Measurements from ENCODE around the gene SPATA19.
"Not testable (repeated sequence)": the region's sequence is repeated elsewhere in the genome, so short reads cannot be mapped to it uniquely, and the experiment has no call there.

SPATA19 gene, protein sequence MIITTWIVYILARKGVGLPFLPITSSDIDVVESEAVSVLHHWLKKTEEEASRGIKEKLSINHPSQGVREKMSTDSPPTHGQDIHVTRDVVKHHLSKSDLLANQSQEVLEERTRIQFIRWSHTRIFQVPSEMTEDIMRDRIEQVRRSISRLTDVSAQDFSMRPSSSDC

GRCh38 chr11:133845413-133845812 lies at the start of gene SPATA19:
TSS of gene SPATA19 (minus strand) at chr11:133845513. CDS start at chr11:133845446, 67 bp downstream.
- DNase-seq = no peak

DNA sequence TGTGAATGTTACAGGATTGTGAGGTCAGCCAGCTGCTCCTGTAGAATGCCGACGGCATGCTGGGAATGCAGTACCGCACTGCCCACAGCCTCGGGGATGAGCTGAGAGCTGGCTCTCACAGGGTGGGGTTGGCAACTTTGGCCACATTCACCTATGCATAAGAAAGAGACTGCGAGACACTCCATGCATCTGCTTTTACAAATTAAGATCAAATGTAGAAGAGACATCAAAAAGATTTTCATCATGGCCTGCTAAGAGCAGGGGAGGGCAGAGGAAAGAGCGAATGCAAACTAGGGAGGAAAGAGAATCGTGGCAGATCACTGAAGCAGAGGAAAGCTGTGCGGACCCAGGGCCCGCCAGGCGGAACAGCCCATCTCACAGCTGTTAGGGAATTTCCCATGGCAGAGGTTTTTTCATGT lies 49.8 kb upstream of the SPATA19 start:
- no peak for DNase-seq

DNA sequence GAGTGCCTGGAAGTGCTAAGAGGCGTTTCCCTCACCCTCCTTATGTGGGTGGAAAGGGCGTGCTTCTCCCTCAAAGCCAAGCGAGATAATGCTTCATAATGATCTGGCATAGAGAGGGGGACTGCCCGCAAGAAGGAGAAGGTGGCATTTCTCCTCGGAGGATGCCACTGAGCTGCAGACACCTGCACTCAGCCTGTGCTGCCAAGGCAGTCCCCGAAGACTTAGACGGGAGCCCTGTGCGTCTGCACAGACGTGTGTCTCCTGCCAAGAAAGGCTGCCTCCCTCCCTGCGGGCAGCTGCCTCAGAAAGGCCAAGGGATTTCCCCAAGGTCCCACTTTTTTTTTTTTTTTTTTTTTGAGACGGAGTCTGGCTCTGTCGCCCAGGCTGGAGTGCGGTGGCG lies 48.1 kb upstream of the SPATA19 start:
- DNase-seq = no peak

DNA sequence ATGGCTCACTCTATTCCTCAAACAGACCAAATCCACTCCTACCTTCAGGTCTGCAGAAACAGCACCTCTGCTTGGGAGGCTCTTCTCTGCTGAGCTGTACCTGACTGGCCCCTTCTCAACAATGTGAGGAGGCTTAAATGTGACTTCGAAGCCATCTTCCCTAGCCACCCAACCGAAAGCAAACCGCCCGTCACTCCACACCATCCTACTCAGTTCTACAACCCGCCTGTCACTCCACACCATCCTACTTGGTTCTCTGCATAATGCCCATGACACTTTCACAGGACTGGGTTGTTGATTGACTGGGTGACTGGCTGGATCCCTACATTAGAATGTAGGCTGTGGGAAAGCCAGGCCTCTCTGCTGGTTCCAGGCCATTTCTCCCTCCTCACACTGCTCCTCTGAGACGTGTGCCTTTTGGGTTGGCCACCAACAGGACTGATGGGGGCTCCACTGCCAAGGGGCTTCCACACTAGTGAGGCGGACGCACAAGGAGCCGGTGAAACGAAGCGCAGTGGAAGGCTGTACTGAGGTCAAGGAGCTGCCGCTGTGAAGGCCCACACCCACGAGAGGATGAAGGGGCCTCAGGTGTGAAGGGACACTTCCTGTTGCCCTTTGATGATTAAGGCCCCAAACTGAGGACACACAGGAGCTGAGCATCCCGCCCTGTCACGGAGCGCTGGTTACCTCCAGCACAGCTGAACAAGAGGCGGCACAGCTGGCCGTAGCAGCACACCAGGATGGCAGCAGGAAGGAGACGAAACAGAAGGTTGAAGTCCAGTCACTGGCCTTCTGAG lies 47.5 kb upstream of the SPATA19 start:
- no peak for DNase-seq

DNA sequence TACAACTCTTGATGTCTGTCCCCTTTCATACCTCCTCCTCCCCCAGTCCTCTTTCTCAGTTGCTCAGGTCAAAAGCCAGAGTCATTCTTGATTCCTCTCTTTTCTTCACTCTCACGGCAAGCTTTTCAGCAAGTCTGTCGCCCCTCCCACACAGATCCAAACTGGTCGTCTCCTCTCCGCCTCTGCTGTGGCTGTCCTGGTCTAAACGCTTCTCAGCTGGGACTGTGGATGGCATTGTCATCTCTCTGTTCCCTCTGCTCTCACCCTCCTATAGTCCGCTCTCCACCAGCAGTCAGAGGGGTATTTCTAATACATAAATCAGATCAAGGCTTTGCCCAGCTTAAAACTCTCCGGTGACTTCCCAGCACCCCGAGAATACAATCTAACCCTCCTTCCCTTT lies 46.8 kb upstream of the SPATA19 start:
- no peak for DNase-seq

DNA sequence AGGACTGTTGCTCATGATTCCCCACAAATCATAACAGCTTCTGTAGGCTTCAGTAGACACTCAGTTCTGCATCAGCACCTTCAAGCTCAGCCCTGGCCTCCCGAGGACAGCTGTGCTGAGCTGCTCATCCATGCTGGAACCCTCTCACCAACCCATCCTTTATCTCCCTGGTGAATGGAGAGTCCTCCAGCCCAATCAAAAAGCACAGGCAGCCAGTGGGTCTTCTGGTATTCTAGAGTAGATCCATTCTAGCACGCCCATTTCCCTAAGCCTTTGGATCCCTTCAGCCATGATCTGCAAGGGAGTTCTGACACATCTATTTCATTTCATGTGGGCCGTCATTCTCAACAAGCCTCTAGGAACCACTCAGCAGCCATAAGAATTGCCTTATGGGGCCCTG lies 44.6 kb upstream of the SPATA19 start:
- DNase-seq = no peak

DNA sequence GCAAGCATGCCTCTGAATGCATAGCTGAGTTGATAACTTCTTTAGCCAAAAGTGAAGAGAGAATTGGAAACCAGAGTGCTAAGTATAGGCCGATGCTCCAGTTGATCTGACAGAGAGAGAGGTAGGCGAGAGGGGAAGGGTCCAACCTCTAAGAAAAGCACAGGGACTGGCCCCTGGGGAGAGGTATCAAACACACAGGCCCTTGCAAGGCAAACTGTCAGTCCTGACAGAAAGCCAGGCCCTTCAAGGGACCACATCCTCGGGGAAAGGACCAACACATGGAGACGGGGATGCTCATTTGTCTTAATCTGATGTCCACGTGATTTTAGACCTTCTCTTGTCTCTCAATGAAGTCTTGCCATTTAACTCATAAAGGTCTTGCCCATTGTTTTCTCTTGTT lies 43.9 kb upstream of the SPATA19 start:
- no peak for DNase-seq

DNA sequence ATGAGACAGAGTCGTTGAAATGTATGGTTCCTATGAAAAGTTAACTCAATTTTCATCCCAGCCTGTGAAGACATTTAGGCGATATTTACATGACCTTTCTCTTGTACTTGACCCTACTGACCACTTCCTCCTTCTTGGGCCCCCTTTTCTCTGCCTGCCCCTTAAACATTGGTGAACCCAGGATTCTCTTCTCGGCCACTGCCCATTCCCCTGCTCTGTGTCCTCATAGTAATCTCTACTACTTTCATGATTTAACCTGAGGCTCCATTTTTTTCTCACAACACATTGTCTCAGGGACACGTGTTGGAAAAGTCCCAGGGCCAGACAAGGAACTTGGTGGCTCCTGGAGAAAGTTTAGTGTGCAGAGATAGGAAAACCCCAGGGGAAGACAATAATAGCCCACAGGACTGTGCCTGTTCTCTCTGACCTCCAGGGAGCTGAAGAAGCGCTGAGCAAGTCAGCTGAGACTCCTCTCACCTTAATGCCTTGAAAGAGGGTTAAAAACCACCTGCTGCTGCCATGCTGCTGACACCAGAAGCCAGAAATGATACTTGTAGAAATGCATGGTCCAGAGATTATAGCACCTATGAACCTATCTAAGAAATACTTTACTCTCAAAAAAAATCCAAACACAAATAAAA lies 42.5 kb upstream of the SPATA19 start:
- DNase-seq = no peak

DNA sequence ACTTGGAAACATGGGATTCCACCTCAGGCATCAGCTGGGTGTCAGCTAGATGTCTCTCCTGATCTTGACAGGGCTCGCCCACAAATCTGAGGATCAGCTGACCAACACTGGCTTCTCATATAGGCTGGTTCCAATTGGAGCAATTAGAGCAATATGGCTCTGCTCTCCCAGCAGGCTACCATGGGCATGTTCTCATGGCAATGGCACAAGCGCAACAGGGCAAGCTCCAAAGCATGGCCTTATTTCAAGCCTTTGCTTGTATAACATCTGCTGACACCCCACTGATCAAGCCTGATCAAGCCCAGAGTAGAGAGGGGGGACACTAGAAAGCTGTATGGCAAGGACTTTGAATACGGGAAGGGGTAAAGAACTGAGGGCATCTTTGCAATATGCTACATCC lies 40.7 kb upstream of the SPATA19 start:
- DNase-seq = no peak

DNA sequence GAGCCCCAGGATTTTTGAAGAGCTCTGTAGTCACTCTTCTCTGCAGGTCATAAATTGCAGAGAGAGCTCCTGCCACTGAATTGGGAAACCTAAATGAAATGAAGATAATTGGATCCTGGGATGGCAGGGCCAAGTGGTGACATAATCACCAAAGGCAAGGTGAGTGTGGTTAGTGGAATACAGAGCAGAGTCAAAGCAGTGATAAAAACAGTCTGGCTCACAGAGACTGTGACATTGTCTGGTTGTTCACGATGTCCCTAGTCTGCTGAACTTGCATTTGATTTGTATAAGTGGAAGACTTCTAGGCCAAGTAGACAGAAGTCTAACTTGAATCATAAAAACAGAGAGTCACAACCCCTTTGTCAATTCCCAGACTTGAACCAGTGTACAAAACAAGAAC lies 26.8 kb upstream of the SPATA19 start:
- no peak for DNase-seq

GRCh38 chr11:133867456-133867855 lies 22.1 kb upstream of the SPATA19 start:
- DNase-seq = no peak

- DNase-seq = no peak
These were observed 20.2 kb upstream of the SPATA19 start for GRCh38 chr11:133865466-133865865.

- no peak for DNase-seq
These were observed 19.4 kb upstream of the SPATA19 start for GRCh38 chr11:133864756-133865155.

- DNase-seq = no peak
These were observed 14.8 kb upstream of the SPATA19 start for GRCh38 chr11:133860151-133860550.

DNA sequence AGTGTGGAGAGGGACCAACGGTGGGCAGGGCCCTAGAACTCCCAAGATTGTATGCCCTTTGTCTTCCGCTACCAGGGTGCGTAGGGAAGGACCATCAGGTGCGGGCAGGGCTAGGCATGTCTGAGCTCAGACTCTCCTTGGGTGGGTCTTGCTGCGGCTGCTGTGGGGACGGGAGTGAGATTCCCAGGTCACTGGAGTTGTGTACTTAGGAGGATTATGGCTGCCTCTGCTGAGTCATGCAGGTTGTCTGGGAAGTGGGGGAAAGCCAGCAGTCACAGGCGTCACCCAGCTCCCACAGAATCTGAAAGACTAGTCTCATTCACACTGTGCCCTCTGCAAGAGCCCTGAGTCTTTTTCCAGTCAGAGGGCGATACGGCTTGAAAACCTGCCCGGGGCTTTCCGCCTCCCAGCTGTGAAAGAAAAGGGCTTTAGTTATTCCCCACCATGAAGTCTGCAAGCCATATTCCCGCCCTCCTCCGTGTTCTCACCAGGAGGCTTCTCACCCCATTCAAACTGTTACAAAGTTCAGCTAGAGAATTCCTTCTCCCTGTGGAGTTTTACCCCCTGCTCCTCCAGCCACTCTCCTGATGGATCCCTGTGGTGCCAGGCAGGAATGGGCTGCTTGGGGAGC lies 9.1 kb upstream of the SPATA19 start:
- not testable (repeated sequence) for DNase-seq

DNA sequence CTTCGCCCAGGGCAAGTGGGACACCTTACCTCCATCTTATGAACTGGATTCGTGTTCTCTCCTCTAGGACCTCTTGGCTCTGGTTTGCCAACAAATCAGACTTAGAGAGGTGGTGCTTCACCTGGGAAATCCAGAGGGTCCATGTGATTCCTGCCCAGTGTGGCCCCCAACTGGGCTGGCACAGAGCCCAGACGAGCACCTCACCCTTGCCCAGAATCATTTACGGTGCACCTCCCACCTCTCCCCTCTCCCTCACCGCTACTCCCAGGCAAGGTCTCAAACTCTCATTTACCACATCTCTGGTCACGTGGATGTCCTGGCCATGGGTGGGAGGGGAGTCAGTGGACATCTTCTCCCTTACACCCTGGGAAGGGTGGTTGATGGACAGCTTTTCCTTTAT lies 1.1 kb downstream of the SPATA19 start:
- DNase-seq = no peak

GRCh38 chr11:133843454-133843987 lies 1.8 kb downstream of the SPATA19 start:
- no peak for DNase-seq

DNA sequence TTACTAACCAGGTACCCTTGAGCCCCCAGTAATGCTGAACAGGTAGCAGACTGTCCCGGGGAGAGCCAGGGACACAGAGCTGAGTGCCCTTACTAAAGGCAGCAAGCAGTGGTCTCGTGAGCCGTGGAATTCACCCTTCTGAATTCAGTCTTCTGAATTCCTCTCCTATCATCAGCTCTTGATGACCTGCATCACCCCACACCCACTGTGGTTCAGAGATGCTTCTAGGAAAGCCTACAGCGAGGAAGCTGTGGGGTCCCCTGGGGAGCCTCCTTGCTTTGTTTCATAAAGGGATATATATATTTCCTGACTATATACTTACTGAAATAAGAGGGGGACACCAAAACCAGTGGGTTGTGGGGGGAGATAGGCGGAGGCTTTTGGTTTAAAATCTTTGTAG lies 2.6 kb downstream of the SPATA19 start:
- DNase-seq = no peak

DNA sequence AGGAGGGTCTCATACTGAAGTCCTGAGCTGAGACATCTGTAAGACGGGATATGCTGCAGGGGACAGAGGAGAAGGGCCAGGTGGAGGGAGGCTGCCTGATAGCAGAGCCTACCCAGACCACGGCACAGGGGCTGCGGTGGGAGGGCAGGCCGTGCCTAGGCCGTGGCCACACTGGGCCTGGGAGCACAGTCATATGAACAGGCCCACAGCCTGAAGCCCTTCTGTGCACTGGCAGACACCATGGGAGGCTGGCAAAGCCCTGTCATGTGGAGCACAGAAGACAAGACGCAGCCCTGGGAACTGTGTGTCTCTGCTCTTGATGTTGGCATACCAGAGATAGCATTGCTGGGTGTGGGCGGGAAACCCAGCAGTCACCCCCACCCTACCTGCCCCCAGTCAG lies 3.3 kb downstream of the SPATA19 start:
- no peak for DNase-seq

GRCh38 chr11:133841279-133842043 lies 3.9 kb downstream of the SPATA19 start:
- no peak for DNase-seq

GRCh38 chr11:133840479-133840941 lies 4.8 kb downstream of the SPATA19 start:
- DNase-seq = no peak
